Smooth muscle cell (in vitro differentiated cells): ENCODE results near the gene DDX10. TPM values are rescaled to one million over a fixed set of nuclear protein-coding genes. Genes with fewer than 3 reads are reported as not detected.

ENCODE experiments used
- DNase-seq: peaks from one replicate; lab custom pipeline; 2025; ENCODE audit not compliant: unreplicated experiment; lab: John Stamatoyannopoulos, UW
- H2AFZ ChIP-seq: fragments of 200-600 bp; sonication (generic); 2 replicates; pipeline ENCODE4 v1.6.0; 2016; ENCODE audit warnings: antibody characterized with exemption, low read depth, mild to moderate bottlenecking
- H3F3A ChIP-seq: fragments of 200-600 bp; sonication (generic); 2 replicates; pipeline ENCODE4 v1.6.0; 2017; ENCODE audit warnings: antibody characterized with exemption, low read depth
- H3K27ac ChIP-seq: fragments of 200-600 bp; sonication (generic); 2 replicates; pipeline ENCODE4 v1.5.1; 2016; ENCODE audit warnings: low read depth, mild to moderate bottlenecking
- H3K27me3 ChIP-seq: fragments of 200-600 bp; sonication (generic); 2 replicates; pipeline ENCODE4 v1.6.1; 2016; ENCODE audit warnings: low read depth, mild to moderate bottlenecking
- H3K36me3 ChIP-seq: fragments of 200-600 bp; sonication (generic); 2 replicates; pipeline ENCODE4 v1.5.1; 2016; ENCODE audit warnings: low read depth
- H3K4me1 ChIP-seq: fragments of 200-600 bp; sonication (generic); 2 replicates; pipeline ENCODE4 v1.5.1; 2016; ENCODE audit warnings: low read depth
- H3K4me2 ChIP-seq: fragments of 200-600 bp; sonication (generic); 2 replicates; pipeline ENCODE4 v1.6.0; 2016; ENCODE audit warnings: mild to moderate bottlenecking
- H3K4me3 ChIP-seq: fragments of 200-600 bp; sonication (generic); 2 replicates; pipeline ENCODE4 v1.5.1; 2016; ENCODE audit warnings: mild to moderate bottlenecking
- H3K79me2 ChIP-seq: fragments of 200-600 bp; sonication (generic); 2 replicates; pipeline ENCODE4 v1.6.0; 2016; ENCODE audit warnings: low read depth, mild to moderate bottlenecking
- H3K9ac ChIP-seq: fragments of 200-600 bp; sonication (generic); 2 replicates; pipeline ENCODE4 v1.6.0; 2016; ENCODE audit warnings: low read depth
- H3K9me3 ChIP-seq: fragments of 200-600 bp; sonication (generic); replicated peaks from 2 replicates; pipeline ENCODE4 v1.5.1; 2016; ENCODE audit warnings: low read depth
- H4K20me1 ChIP-seq: fragments of 200-600 bp; sonication (generic); 2 replicates; pipeline ENCODE4 v1.6.0; 2016; ENCODE audit warnings: low read depth
- WGBS: methylation state at CpG from one replicate; pipeline ENCODE4 v1.1.7; 2016; ENCODE audit warnings: low lambda C conversion rate; 5-methylcytosine and 5-hydroxymethylcytosine counted together
- polyA plus RNA-seq: library from polyadenylated mRNA; unstranded; fragments of >200 nt; fragmentation: Nextera tagmentation; extraction: Ambion mirVana; gene quantifications from 2 replicates; pipeline ENCODE4 v1.2.1, GENCODE V29; 2016
- total RNA-seq: library from RNA; depleted of rRNA; stranded (reverse); fragments of >200 nt; gene quantifications from 2 replicates; pipeline ENCODE4 v1.2.3, GENCODE V29; 2014
- TF ChIP-seq, protein P1 (sequence below): fragments of 200-600 bp; sonication (generic); IDR thresholded peaks from 2 replicates; pipeline ENCODE4 v1.5.1; 2017; ENCODE audit warnings: borderline replicate concordance, mild to moderate bottlenecking, antibody characterized with exemption; ENCODE audit not compliant: insufficient read depth, poor library complexity, severe bottlenecking

Gene DDX10
- total and polyA plus RNA-seq, 2 experiments from 2014 or later, result 7.3 to 15.7 TPM

DNA sequence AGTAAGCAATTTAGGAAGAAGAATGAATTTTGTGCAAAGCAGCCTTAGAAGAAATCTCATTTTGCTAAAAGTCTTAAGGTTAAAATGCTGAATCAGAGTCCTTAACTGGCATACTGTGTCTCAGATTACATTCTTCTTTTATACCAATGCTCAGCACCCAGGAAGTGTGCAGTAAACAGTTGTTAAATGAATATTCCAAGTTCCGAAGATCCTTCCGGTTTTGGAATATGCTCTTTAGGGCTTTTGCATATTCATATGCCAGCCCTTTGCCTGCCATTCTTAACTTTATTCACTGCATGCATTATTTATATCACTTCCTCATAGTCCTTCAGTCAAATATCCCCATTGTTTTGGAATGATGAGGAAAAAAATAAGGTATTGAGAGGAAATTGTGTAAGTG is 242.0 kb downstream of the DDX10 start:
- TF ChIP-seq, protein P1, sequence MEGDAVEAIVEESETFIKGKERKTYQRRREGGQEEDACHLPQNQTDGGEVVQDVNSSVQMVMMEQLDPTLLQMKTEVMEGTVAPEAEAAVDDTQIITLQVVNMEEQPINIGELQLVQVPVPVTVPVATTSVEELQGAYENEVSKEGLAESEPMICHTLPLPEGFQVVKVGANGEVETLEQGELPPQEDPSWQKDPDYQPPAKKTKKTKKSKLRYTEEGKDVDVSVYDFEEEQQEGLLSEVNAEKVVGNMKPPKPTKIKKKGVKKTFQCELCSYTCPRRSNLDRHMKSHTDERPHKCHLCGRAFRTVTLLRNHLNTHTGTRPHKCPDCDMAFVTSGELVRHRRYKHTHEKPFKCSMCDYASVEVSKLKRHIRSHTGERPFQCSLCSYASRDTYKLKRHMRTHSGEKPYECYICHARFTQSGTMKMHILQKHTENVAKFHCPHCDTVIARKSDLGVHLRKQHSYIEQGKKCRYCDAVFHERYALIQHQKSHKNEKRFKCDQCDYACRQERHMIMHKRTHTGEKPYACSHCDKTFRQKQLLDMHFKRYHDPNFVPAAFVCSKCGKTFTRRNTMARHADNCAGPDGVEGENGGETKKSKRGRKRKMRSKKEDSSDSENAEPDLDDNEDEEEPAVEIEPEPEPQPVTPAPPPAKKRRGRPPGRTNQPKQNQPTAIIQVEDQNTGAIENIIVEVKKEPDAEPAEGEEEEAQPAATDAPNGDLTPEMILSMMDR, result no peak
- Histone ChIP-seq H2AFZ (no peak overlapping the region), H3F3A (no peaks in the 10 kb centered on the region), H3K4me2 (peak overlapping the region; percentile 2), H3K36me3 (no peaks in the 10 kb centered on the region), H3K4me3 (no peak overlapping the region), H3K27me3 (no peaks in the 10 kb centered on the region), H3K9me3 (no peaks in the 10 kb centered on the region), H3K9ac (no peak overlapping the region), H3K4me1 (no peaks in the 10 kb centered on the region), H3K27ac (peak overlapping the region; percentile 30), H3K79me2 (no peaks in the 10 kb centered on the region), H4K20me1 (no peaks in the 10 kb centered on the region)
- DNase-seq, result no peak
- 82% methylated on average over 2 of the region's 2 CpGs for WGBS

- Histone ChIP-seq H3K36me3 (no peaks in the 10 kb centered on the region), H2AFZ (no peak overlapping the region), H3K79me2 (no peaks in the 10 kb centered on the region), H3K9me3 (no peaks in the 10 kb centered on the region), H3K27ac (no peak overlapping the region), H3K27me3 (no peaks in the 10 kb centered on the region), H3K9ac (no peak overlapping the region), H3K4me1 (no peaks in the 10 kb centered on the region), H3K4me2 (no peak overlapping the region), H3K4me3 (no peak overlapping the region), H4K20me1 (no peaks in the 10 kb centered on the region), H3F3A (no peaks in the 10 kb centered on the region)
- TF ChIP-seq, protein P1, result no peak
- no peak for DNase-seq
- WGBS, result 60% methylated on average over 1 of the region's 5 CpGs
Measured at GRCh38 chr11:108909041-108909440, 244.2 kb downstream of the DDX10 start.

GRCh38 chr11:108909921-108910320 is 245.1 kb downstream of the DDX10 start:
- Histone ChIP-seq H3K79me2 (no peaks in the 10 kb centered on the region), H4K20me1 (no peaks in the 10 kb centered on the region), H3K4me1 (no peaks in the 10 kb centered on the region), H3K36me3 (no peaks in the 10 kb centered on the region), H3K9me3 (no peaks in the 10 kb centered on the region), H3K9ac (no peak overlapping the region), H3F3A (no peaks in the 10 kb centered on the region), H3K4me2 (no peak overlapping the region), H3K27me3 (no peaks in the 10 kb centered on the region), H3K27ac (no peak overlapping the region), H2AFZ (no peak overlapping the region), H3K4me3 (no peak overlapping the region)
- WGBS, result 98% methylated on average over 3 of the region's 3 CpGs
- TF ChIP-seq, protein P1, result no peak
- DNase-seq, result no peak

- Histone ChIP-seq H2AFZ (no peak overlapping the region), H3K27me3 (no peaks in the 10 kb centered on the region), H4K20me1 (no peaks in the 10 kb centered on the region), H3K36me3 (no peaks in the 10 kb centered on the region), H3K4me2 (no peak overlapping the region), H3K79me2 (no peaks in the 10 kb centered on the region), H3K9ac (no peak overlapping the region), H3K4me3 (no peak overlapping the region), H3F3A (no peaks in the 10 kb centered on the region), H3K4me1 (no peaks in the 10 kb centered on the region), H3K9me3 (no peaks in the 10 kb centered on the region), H3K27ac (peak overlapping the region; percentile 8)
- WGBS, result 89% methylated on average over 1 of the region's 1 CpG
- no peak for DNase-seq
- TF ChIP-seq, protein P1, result no peak
Measured at GRCh38 chr11:108912581-108912980, 247.7 kb downstream of the DDX10 start.
